HG03460 (cell line): ENCODE measurements around the gene SGMS1.
"Not testable (repeated sequence)": the region's sequence is repeated elsewhere in the genome, so short reads cannot be mapped to it uniquely, and the experiment has no call there.

Source experiments
- ATAC-seq: cut with Tn5 transposase; IDR thresholded peaks from one replicate; pipeline ENCODE4 v1.9.1; 2021; ENCODE audit not compliant: unreplicated experiment

The SGMS1 gene

GRCh38 chr10:50382576-50383023 lies 241.2 kb downstream of the SGMS1 start:
- ATAC-seq, result no peak

GRCh38 chr10:50381642-50382041 lies 242.1 kb downstream of the SGMS1 start:
- no peak for ATAC-seq

- ATAC-seq, result no peak
Measured at GRCh38 chr10:50379616-50380015, 244.1 kb downstream of the SGMS1 start.

GRCh38 chr10:50375745-50376144 lies 248.0 kb downstream of the SGMS1 start:
- ATAC-seq, result no peak

GRCh38 chr10:50375051-50375452 lies 248.7 kb downstream of the SGMS1 start:
- ATAC-seq, result no peak

GRCh38 chr10:50373821-50374501 lies 249.8 kb downstream of the SGMS1 start:
- ATAC-seq, result no peak

- ATAC-seq, result no peak
Measured at GRCh38 chr10:50369931-50370330, 253.8 kb downstream of the SGMS1 start.

GRCh38 chr10:50367732-50368131 lies 256.0 kb downstream of the SGMS1 start:
- no peak for ATAC-seq

- not testable (repeated sequence) for ATAC-seq
Measured at GRCh38 chr10:50366421-50366820, 257.3 kb downstream of the SGMS1 start.

- ATAC-seq, result not testable (repeated sequence)
Measured at GRCh38 chr10:50364730-50365129, 259.0 kb downstream of the SGMS1 start.

GRCh38 chr10:50362547-50363125 lies 261.1 kb downstream of the SGMS1 start:
- ATAC-seq, result peak; percentile 80

GRCh38 chr10:50361946-50362345 lies 261.8 kb downstream of the SGMS1 start:
- no peak for ATAC-seq

GRCh38 chr10:50360077-50360850 lies 263.5 kb downstream of the SGMS1 start:
- ATAC-seq, result no peak

- no peak for ATAC-seq
Measured at GRCh38 chr10:50358925-50359687, 264.6 kb downstream of the SGMS1 start.

- no peak for ATAC-seq
Measured at GRCh38 chr10:50358411-50358810, 265.3 kb downstream of the SGMS1 start.

- not testable (repeated sequence) for ATAC-seq
Measured at GRCh38 chr10:50356481-50356832, 267.3 kb downstream of the SGMS1 start.

- ATAC-seq, result not testable (repeated sequence)
Measured at GRCh38 chr10:50355693-50356480, 267.9 kb downstream of the SGMS1 start.

GRCh38 chr10:50351483-50352146 lies 272.1 kb downstream of the SGMS1 start:
- no peak for ATAC-seq

GRCh38 chr10:50350366-50350765 lies 273.4 kb downstream of the SGMS1 start:
- ATAC-seq, result no peak

- no peak for ATAC-seq
Measured at GRCh38 chr10:50349554-50349953, 274.2 kb downstream of the SGMS1 start.
